ENCODE data around the gene SHROOM3.

GRCh38 chr4:76576824-76577223, 141.8 kb downstream of the SHROOM3 start:
- TF ChIP-seq POLR2A (IDR thresholded peaks at IDR 0.05; ENCODE audit: low read length) (no peak), GATA1 (IDR thresholded peaks at IDR 0.05; ENCODE audit: low read depth, low read length) (no peak)

All from erythroblast (primary cell).